ENCODE results near the gene SERP2. TPM values are rescaled to one million over a fixed set of nuclear protein-coding genes. Genes with fewer than 3 reads are reported as not detected.

Gene SERP2
- total RNA-seq, 1 donor from 2014 or later: 2.8 TPM

GRCh38 chr13:44417446-44417845, 43.8 kb downstream of the SERP2 start:
- Histone ChIP-seq H3K27ac (no peak overlapping the region), H3K4me1 (no peaks in the 10 kb centered on the region), H3K36me3 (no peaks in the 10 kb centered on the region), H3K9me3 (no peaks in the 10 kb centered on the region), H3K4me3 (no peak overlapping the region), H3K27me3 (no peaks in the 10 kb centered on the region)
- no peak for DNase-seq
- no peak for ATAC-seq
- TF ChIP-seq CTCF (IDR thresholded peaks at IDR 0.05): no peak
- intact Hi-C loops (cut with DNase I): no loop called here

GRCh38 chr13:44417876-44418275, 44.3 kb downstream of the SERP2 start:
- ATAC-seq (peak; percentile 53), DNase-seq (no peak)
- Histone ChIP-seq H3K9me3 (no peaks in the 10 kb centered on the region), H3K4me1 (no peaks in the 10 kb centered on the region), H3K27ac (no peak overlapping the region), H3K27me3 (no peaks in the 10 kb centered on the region), H3K4me3 (no peak overlapping the region), H3K36me3 (no peaks in the 10 kb centered on the region)
- TF ChIP-seq CTCF (IDR thresholded peaks at IDR 0.05): no peak
- intact Hi-C loops (cut with DNase I): no loop called here

GRCh38 chr13:44420376-44421220, 47.0 kb downstream of the SERP2 start:
- intact Hi-C loops (cut with DNase I): no loop called here
- no peak overlapping the region for H3K27ac ChIP-seq

GRCh38 chr13:44421853-44422525, 48.4 kb downstream of the SERP2 start:
- ATAC-seq (no peak), DNase-seq (no peak)
- no peak overlapping the region for H3K27ac ChIP-seq
- H3K4me3 ChIP-seq: no peak overlapping the region
- intact Hi-C loops (cut with DNase I): no loop called here
- H3K27me3 ChIP-seq: no peaks in the 10 kb centered on the region
- H3K4me1 ChIP-seq: no peaks in the 10 kb centered on the region
- no peak for TF ChIP-seq CTCF (IDR thresholded peaks at IDR 0.05)
- no peaks in the 10 kb centered on the region for H3K9me3 ChIP-seq
- H3K36me3 ChIP-seq: no peaks in the 10 kb centered on the region

More at GRCh38 chr13:44420376-44421220, 47.0 kb downstream of the SERP2 start:
- ATAC-seq: no peak
- H3K27me3 ChIP-seq: no peaks in the 10 kb centered on the region
- no peaks in the 10 kb centered on the region for H3K4me1 ChIP-seq
- H3K9me3 ChIP-seq: no peaks in the 10 kb centered on the region
- DNase-seq: no peak
- no peak for TF ChIP-seq CTCF (IDR thresholded peaks at IDR 0.05)
- no peaks in the 10 kb centered on the region for H3K36me3 ChIP-seq
- H3K4me3 ChIP-seq: no peak overlapping the region

GRCh38 chr13:44422755-44423643, 49.4 kb downstream of the SERP2 start:
- no peaks in the 10 kb centered on the region for H3K4me1 ChIP-seq
- intact Hi-C loops (cut with DNase I): no loop called here
- H3K9me3 ChIP-seq: no peaks in the 10 kb centered on the region
- no peak for TF ChIP-seq CTCF (IDR thresholded peaks at IDR 0.05)
- ATAC-seq: no peak
- no peak for DNase-seq
- no peak overlapping the region for H3K4me3 ChIP-seq
- no peaks in the 10 kb centered on the region for H3K36me3 ChIP-seq
- H3K27me3 ChIP-seq: no peaks in the 10 kb centered on the region
- H3K27ac ChIP-seq: no peak overlapping the region
